ENCODE data around the gene RBMS2.
A peak's percentile ranks its signal among the peaks of the same experiment; 100 is the strongest.

Gene RBMS2

GRCh38 chr12:56590237-56590830 is 68.7 kb downstream of the RBMS2 start:
- TF ChIP-seq ZNF8 (CRISPR knock-in tag; IDR thresholded peaks at IDR 0.05), result no peak
- no peak for TF ChIP-seq SNAI2 (CRISPR knock-in tag; IDR thresholded peaks at IDR 0.05)
- TF ChIP-seq OSR1 (CRISPR knock-in tag; IDR thresholded peaks at IDR 0.05), result no peak
- no peak for TF ChIP-seq ZC3H10 (CRISPR knock-in tag; IDR thresholded peaks at IDR 0.05)
- TF ChIP-seq ZNF565 (CRISPR knock-in tag; conservative IDR thresholded peaks at IDR 0.05; ENCODE audit: low read depth), result no peak
- no peak for TF ChIP-seq TCF4 (CRISPR knock-in tag; IDR thresholded peaks at IDR 0.05; ENCODE audit: borderline replicate concordance)
- no peak for TF ChIP-seq CSDC2 (CRISPR knock-in tag; IDR thresholded peaks at IDR 0.05)
- no peak for TF ChIP-seq RARB (CRISPR knock-in tag; IDR thresholded peaks at IDR 0.05)
- no peak for TF ChIP-seq TOX (CRISPR knock-in tag; IDR thresholded peaks at IDR 0.05; ENCODE audit: borderline replicate concordance)
- TF ChIP-seq PPARA (CRISPR knock-in tag; IDR thresholded peaks at IDR 0.05; ENCODE audit: borderline replicate concordance), result no peak
- TF ChIP-seq ISL1 (CRISPR knock-in tag; IDR thresholded peaks at IDR 0.05), result no peak
- TF ChIP-seq, protein P1, sequence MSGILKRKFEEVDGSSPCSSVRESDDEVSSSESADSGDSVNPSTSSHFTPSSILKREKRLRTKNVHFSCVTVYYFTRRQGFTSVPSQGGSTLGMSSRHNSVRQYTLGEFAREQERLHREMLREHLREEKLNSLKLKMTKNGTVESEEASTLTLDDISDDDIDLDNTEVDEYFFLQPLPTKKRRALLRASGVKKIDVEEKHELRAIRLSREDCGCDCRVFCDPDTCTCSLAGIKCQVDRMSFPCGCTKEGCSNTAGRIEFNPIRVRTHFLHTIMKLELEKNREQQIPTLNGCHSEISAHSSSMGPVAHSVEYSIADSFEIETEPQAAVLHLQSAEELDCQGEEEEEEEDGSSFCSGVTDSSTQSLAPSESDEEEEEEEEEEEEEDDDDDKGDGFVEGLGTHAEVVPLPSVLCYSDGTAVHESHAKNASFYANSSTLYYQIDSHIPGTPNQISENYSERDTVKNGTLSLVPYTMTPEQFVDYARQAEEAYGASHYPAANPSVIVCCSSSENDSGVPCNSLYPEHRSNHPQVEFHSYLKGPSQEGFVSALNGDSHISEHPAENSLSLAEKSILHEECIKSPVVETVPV (CRISPR knock-in tag; IDR thresholded peaks at IDR 0.05), result no peak
- TF ChIP-seq, protein P2, sequence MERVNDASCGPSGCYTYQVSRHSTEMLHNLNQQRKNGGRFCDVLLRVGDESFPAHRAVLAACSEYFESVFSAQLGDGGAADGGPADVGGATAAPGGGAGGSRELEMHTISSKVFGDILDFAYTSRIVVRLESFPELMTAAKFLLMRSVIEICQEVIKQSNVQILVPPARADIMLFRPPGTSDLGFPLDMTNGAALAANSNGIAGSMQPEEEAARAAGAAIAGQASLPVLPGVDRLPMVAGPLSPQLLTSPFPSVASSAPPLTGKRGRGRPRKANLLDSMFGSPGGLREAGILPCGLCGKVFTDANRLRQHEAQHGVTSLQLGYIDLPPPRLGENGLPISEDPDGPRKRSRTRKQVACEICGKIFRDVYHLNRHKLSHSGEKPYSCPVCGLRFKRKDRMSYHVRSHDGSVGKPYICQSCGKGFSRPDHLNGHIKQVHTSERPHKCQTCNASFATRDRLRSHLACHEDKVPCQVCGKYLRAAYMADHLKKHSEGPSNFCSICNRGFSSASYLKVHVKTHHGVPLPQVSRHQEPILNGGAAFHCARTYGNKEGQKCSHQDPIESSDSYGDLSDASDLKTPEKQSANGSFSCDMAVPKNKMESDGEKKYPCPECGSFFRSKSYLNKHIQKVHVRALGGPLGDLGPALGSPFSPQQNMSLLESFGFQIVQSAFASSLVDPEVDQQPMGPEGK (CRISPR knock-in tag; IDR thresholded peaks at IDR 0.05; ENCODE audit: borderline replicate concordance), result no peak
- no peak for TF ChIP-seq ARNTL (CRISPR knock-in tag; IDR thresholded peaks at IDR 0.05; ENCODE audit: borderline replicate concordance, low read depth)
- TF ChIP-seq BACH2 (CRISPR knock-in tag; IDR thresholded peaks at IDR 0.05; ENCODE audit: borderline replicate concordance), result no peak
- TF ChIP-seq POU6F1 (CRISPR knock-in tag; IDR thresholded peaks at IDR 0.05; ENCODE audit: borderline replicate concordance, low read depth), result no peak
- TF ChIP-seq ZFP30 (CRISPR knock-in tag; IDR thresholded peaks at IDR 0.05), result no peak
- TF ChIP-seq ZFP3 (CRISPR knock-in tag; IDR thresholded peaks at IDR 0.05), result no peak
- ATAC-seq, result peak; percentile 37

DNA sequence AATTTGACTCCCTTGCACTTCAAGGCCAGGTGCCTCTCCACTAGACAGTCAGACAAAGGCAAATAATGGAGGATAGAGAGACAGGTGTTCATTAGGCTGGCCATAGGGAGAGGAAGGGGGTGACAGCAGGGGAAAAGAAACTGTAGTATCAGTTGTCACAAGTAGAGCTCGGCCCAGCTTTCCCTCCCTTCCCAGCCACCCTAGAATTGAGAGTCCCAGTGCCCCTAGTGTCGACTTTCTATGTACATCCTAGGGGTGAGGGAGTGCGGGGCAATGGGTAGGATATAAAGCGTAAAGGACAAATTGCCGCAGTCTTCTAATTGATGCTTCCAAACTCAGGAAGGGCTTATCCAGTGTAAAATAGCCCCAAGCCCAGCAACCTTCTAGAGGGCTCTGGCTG is 69.5 kb downstream of the RBMS2 start:
- no peak for ATAC-seq
- TF ChIP-seq CSDC2 (CRISPR knock-in tag; IDR thresholded peaks at IDR 0.05) (no peak), GLIS3 (CRISPR knock-in tag; IDR thresholded peaks at IDR 0.05) (no peak), ZNF70 (CRISPR knock-in tag; IDR thresholded peaks at IDR 0.05) (no peak), PPARA (CRISPR knock-in tag; IDR thresholded peaks at IDR 0.05; ENCODE audit: borderline replicate concordance) (no peak), ZFP3 (CRISPR knock-in tag; IDR thresholded peaks at IDR 0.05) (no peak), ZNF8 (CRISPR knock-in tag; IDR thresholded peaks at IDR 0.05) (no peak), ZFP30 (CRISPR knock-in tag; IDR thresholded peaks at IDR 0.05) (no peak), TCF4 (CRISPR knock-in tag; IDR thresholded peaks at IDR 0.05; ENCODE audit: borderline replicate concordance) (no peak), ZNF565 (CRISPR knock-in tag; conservative IDR thresholded peaks at IDR 0.05; ENCODE audit: low read depth) (no peak), ZC3H10 (CRISPR knock-in tag; IDR thresholded peaks at IDR 0.05) (no peak), ESRRG (CRISPR knock-in tag; IDR thresholded peaks at IDR 0.05) (no peak), CREB5 (CRISPR knock-in tag; IDR thresholded peaks at IDR 0.05; ENCODE audit: low read depth) (no peak), RARB (CRISPR knock-in tag; IDR thresholded peaks at IDR 0.05) (no peak), SNAI2 (CRISPR knock-in tag; IDR thresholded peaks at IDR 0.05) (no peak), BACH2 (CRISPR knock-in tag; IDR thresholded peaks at IDR 0.05; ENCODE audit: borderline replicate concordance) (no peak), OSR1 (CRISPR knock-in tag; IDR thresholded peaks at IDR 0.05) (no peak), ISL1 (CRISPR knock-in tag; IDR thresholded peaks at IDR 0.05) (no peak)
- TF ChIP-seq, protein P3, sequence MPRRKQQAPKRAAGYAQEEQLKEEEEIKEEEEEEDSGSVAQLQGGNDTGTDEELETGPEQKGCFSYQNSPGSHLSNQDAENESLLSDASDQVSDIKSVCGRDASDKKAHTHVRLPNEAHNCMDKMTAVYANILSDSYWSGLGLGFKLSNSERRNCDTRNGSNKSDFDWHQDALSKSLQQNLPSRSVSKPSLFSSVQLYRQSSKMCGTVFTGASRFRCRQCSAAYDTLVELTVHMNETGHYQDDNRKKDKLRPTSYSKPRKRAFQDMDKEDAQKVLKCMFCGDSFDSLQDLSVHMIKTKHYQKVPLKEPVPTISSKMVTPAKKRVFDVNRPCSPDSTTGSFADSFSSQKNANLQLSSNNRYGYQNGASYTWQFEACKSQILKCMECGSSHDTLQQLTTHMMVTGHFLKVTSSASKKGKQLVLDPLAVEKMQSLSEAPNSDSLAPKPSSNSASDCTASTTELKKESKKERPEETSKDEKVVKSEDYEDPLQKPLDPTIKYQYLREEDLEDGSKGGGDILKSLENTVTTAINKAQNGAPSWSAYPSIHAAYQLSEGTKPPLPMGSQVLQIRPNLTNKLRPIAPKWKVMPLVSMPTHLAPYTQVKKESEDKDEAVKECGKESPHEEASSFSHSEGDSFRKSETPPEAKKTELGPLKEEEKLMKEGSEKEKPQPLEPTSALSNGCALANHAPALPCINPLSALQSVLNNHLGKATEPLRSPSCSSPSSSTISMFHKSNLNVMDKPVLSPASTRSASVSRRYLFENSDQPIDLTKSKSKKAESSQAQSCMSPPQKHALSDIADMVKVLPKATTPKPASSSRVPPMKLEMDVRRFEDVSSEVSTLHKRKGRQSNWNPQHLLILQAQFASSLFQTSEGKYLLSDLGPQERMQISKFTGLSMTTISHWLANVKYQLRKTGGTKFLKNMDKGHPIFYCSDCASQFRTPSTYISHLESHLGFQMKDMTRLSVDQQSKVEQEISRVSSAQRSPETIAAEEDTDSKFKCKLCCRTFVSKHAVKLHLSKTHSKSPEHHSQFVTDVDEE (CRISPR knock-in tag; IDR thresholded peaks at IDR 0.05), result no peak
- TF ChIP-seq, protein P2 (CRISPR knock-in tag; IDR thresholded peaks at IDR 0.05; ENCODE audit: borderline replicate concordance), result no peak
